ENCODE results near the gene RMDN2.

RMDN2 gene, protein sequence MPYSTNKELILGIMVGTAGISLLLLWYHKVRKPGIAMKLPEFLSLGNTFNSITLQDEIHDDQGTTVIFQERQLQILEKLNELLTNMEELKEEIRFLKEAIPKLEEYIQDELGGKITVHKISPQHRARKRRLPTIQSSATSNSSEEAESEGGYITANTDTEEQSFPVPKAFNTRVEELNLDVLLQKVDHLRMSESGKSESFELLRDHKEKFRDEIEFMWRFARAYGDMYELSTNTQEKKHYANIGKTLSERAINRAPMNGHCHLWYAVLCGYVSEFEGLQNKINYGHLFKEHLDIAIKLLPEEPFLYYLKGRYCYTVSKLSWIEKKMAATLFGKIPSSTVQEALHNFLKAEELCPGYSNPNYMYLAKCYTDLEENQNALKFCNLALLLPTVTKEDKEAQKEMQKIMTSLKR

DNA sequence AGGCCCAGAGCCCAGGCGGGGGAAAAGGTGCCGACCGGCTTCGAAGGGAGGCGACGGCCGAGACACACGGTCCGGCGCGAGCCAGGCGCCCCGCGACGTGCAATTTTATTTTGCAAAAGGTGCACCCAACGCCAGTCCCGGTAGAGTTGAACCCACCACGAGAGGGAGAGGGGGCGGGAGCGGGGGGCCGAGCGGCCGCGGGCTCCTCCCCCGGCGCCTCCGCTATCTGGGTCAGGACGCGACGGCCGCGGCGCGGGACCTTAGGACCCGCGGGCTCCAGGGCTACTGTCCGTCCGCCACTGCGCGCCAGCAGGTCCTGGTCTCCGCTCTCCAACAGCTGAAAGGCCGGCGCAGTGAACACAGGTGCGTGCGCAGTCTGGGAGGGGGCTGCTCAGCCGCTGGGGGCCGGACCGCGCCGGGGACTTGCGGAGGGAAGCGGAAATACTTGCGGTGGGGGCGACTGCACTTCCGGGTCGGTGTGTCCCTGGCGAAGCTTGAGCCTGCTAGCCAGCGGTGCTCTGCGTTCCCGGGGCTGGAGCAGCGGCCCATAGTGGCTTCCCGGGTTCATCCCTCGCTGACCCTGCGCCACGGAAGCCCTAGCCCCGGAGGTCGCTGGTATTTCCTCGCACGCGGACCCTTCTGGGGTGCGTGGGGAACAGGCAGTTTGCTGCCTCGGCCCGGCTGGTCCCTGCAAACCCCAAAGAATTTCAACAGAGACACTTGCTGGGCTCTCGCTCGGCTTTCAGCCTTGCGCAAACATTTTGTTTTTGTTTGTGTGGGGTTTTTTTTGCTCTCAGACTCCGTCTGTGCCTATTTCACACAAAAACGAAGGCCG is at the start of gene RMDN2:
RMDN2 (plus strand) TSS at position 225 of the 835 bp plus-strand sequence. CDS start 3,991 bp downstream, outside the sequence.
- DNase-seq = peak; percentile 72

DNA sequence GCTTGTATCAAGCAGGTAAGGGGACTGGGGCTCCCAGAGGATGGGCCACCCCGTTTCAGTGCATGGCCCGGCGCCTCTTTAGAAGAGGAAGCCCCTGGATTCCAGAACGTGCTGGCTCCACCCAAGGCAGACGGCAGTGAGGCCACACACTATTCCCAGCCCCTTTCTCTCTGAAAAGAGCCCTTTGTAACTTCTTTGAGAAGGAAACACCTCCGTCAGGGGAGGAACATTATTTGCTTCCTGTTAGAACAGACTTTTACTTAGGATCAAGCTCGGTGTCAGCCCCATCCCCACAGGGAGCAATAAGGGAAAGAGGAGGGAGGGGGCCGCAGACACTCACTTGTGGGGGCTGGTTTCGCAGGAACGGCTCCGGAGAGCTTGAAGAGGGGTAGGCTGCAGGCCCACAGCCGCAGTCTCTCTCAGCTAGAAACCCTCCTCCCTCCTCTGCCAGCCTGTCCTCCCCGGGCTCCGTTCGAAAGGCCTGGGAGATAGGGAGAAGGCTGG is 49.6 kb upstream of the RMDN2 start:
- DNase-seq = no peak

DNA sequence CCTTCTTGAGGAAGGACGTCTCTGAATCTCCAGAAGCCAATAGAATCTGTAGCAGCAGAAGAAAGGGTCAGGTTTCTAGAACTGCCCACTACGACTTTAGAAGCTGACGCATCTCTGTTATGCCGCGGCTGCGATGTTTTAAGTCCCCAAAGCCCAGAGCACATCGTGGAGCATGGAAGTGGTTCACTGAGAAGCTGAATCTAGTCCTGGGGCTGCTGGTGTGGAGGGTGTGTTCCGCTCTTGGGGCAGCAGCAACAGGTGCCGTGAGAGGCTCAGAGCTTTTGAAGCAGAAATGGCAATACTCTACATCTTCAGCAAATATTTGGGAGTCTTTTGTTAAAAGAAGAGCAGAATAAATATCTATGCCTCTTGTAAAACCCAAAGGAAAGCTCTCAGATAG is 48.9 kb upstream of the RMDN2 start:
- no peak for DNase-seq

DNA sequence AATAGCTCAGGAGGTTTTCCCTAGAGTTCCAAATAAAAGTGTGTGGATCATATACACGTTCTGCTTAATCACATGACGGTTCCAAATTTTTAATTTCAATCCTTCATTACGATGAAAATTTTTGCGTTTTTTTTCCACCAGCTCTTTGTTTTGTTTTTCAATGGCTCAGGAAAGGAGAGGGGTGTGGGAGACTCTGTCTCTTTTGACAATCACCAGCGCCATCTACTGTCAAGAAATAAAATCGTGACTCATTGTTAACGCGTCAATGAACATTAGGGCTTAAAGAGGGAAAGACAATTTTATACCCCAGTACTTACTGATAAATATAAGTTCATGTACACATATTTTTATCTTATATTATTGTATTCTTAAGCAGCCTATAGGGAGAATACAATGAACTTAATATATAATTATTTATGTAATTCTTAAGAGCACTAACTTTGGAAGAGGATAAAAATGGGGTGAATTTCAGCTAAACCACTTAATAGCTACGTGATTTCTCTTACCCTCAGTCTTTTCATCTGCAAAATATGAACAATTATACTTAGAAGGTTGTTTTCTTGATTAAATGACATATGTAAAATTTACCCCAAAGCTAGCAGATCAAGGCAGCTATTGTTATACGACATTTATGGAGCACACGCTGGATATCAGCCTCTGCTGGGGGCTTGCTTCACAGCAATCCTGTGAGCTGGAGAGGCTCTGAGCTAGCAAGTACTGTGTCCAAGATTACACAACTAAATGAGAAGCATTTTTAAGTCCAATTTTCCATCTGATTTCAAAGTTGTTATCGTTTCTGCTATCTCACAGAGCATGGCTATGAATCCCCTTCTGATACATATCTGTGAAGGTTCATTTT is 47.4 kb upstream of the RMDN2 start:
- no peak for DNase-seq

DNA sequence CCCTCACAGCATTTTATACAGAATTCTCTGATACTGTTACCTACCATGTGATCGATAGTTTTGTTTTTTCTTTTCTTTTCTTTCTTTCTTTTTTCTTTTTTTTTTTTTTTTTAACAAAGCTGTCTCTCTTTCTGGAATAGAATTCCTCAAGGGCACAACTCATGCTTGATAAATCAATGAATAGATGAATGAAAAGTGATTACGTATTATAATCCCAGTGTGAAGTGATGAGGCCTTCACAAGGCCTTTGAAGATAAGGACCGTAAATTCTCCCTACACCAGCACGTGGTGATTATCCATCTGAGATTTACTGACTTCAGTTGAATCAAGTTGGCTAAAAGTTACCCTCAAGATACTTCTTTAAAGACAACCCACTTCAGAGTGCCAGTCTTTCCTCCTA is 46.6 kb upstream of the RMDN2 start:
- no peak for DNase-seq

DNA sequence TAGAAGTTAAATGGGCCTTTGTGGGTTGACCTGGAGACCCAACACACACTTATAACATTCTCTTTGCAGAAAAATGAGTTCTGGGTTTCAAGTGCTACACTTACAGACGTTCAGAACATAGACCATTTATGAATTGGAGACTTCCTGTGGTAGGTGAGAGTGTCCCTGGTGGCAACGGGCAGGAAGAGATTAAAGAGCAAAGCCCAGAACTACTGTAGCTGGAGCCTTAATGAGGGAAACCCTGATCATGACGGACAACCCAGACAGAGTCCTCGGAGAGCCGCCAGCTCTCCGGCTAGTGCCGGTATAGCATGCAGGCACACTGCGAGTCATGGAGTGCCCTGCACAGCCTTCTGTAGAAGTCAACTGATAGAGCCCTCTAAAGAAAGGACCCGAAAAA is 44.5 kb upstream of the RMDN2 start:
- DNase-seq = no peak

DNA sequence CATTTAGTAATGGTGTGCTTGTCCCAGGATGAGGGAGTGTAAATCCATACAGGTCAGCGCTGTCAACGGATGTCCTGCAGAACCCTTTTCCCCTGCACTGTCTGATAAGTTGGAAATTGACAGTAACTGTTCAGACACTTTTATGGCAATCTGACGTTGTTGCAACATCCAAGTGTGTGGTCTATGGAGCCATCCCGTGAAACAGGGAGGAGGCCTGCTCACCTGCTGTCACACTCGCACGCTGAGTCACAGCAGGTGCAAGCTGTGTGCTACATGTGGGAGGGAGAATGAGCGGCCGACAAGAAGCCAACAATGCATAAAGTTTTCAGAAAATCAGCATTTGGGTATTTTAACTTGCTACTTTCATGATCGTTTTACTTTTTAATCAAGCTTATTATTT is 43.7 kb upstream of the RMDN2 start:
- no peak for DNase-seq

DNA sequence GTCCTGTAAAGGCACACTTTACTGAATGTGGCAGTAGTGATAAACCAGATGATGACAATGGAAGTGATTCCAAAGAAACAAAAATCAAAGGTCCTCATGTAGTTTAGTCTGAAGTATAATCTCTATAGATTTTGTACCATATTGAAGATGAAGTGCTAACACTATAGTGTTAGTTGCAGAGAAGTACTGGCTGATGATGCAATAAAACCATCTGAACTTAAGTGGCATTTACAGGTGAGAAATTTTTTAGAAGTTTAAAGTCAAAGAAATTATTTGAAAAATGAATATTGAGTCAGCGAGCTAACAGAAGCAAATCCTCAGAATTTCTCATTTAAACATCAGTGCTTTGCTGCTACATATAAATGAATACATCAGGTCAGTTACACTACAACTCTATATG is 43.1 kb upstream of the RMDN2 start:
- no peak for DNase-seq

DNA sequence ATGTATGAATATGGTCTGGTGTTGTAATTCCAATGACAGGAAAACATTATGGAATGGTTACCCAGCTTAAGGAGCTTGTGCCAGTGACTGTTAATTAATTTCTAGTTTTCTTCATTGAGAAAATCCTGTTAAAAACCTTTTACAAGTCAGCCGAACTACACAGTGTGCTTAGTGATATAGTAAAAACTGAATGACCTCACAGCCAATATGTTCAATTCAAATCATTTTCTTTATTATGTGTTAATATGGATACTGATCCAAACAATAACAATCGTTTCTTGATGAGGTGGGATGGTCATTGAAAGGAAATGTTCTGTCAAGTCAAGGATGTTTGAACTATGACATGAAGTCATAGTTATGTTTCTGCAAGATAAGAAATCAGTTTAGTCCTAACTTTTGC is 41.6 kb upstream of the RMDN2 start:
- DNase-seq = no peak

DNA sequence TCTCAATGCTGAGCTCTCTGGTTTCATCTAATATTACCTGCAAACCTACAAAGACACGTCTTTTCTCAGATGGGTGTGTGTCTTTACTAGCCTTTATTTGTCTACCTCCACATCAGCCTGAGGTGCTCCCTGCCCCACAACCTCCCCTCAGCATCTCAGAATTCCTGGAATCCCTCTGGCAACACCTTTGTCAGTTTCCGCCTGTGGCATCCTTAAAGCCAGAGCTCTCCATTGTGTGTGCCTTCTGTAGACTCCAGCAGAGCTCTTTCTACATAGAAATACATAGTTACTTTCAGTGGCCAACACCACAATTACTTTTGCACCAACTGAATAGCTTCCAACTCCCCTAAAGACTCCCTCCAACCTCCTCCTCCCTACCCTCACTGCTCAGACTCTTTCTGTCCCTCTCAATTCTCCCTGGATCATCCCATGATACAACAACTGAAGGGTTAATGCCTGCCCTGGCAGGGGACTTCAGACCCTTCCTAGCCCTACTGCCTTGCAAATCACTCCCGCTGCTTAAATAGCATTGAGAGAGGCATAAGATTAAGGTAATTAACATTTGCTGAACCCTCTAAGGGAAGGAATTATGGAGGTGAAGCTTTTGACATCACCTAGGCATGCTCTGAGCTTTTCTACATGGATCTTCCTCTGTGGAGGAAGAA is 39.6 kb upstream of the RMDN2 start:
- no peak for DNase-seq

DNA sequence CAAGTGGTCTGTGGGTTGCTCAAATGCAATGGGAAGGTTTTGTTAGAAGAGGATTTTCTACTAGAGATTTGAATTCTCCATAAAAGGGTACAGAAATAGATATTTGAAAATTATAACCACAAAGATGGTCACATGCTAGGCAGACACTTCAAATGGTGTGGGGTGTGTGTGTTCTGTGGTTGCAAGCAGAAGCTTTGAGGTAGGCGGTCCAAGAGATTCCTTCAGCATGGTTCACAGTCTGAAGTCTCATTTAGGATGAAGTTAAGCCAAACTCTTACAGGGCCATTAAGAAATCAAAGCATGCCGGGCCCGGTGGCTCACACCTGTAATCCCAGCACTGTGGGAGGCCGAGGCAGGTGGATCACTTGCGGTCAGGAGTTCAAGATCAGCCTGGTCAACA is 38.3 kb upstream of the RMDN2 start:
- DNase-seq = no peak

DNA sequence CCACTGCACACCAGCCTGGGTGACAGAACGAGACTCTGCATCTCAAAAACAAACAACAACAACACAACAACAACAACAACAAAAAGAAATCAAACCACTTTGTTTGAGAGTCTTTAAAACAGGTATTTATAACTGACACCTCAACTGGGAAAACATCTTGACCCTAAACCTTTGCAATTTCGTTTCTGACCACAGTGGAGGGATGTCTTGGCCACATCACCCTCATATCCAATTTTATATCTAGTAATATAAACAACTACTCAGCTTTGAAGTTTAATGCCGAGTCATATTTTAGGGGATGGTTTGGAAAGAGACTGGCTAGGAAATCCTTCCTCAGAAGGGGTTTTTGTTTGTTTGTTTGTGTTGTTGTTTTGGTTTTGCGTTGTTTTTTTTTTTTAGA is 37.8 kb upstream of the RMDN2 start:
- DNase-seq = no peak

DNA sequence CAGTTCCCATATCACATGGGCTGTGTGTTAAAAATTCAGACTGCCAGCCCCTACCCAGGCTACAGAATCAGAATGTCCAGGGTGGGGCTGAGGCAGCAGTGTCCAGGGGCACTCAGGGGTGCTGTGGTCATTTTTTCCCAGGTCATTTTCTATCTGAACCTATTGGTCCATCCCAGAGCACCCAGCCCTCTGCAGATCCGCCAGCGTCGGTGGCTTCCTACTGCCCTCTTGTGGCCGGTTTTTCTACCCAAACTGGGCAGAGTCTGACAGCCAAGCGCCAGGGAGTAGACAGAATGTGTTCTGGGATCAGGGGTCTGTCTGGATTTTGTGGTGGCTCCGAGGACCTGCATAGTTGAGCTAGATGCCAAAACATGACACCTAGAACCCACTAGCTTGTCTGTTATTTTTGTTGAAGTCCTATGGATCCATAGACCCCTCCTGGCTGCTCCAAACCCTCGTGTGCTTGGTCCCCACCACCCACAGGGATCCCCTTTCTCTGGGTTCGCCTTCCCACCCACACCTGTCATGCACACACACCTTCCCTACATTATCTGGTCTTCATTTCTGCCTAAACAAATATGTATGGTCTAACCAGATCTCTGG is 34.1 kb upstream of the RMDN2 start:
- DNase-seq = peak; percentile 48

DNA sequence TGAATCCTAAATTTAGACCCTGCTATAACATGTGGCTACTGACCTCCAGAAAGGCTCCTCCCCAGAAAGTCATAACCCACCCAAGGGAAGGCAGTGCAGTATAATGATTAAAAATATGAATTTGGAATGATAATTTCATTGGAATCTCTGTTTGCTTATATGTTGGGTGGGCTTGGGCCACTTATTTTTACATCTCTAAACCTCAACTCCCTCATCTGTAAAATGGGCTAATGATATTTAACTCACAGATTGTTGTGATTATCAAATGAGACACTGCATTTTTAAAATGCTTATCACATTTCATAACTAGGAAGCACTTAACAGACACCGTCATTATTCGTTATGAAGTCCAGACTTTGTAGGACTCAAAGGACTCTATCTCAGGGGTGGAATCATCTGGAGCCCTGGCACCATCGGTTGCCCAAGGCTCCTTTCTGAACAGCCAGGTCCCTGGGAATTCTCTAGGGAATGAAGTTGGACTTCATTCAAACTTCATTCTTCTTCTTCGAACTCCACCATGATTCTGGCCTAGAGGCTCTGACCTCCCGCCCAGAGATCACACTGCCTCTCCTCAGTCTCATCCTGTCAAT is 33.1 kb upstream of the RMDN2 start:
- no peak for DNase-seq

DNA sequence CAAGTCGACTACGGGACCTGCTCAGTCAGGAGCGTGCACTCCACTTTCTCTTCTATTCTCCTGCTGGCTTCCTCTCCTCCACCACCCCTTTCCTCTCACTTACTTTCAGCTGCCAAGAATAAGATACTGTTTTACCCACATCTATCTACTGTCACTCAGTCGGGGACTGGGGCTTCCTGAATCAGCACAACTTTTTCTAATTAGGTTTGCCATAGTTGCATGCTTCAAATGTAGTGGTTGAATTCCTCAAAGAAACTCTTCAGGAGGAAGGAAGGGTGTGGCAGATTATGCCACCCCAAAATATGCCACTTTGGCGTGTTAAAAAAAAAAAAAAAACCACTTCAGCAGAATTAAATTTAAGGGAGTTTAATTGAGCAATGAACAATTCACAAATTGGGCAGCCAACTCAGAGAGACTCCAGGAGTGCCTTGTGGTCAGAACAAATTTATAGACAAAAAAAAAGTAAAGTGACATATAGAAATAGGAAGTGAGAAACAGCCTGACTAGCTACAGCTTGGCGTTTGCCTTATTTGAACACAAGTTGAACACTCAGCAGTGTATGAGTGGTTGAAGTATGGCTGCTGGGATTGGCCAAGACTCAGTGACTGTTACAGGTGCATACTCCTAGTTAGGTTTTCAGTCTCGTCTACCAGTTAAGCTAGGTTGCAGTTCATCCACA is 32.5 kb upstream of the RMDN2 start:
- DNase-seq = no peak

DNA sequence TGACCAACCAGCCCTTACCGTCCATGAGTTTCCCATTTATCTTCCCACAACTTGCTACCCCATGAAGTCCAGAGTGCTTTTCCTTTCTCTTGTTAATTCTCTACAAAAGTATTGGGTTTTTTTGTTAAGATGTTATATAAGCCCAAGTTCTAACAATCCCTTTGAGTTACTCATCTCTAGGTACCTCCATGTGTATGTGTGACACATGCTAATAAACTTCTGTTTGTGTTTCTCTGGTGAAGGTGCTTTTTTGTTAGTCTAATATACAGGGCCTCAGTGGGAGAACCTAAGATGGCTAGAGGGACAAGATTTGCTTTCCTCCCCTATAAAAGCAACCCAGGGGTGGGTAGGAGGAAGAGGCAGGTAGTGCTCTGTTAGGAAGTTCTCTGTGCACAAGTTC is 31.8 kb upstream of the RMDN2 start:
- DNase-seq = no peak

DNA sequence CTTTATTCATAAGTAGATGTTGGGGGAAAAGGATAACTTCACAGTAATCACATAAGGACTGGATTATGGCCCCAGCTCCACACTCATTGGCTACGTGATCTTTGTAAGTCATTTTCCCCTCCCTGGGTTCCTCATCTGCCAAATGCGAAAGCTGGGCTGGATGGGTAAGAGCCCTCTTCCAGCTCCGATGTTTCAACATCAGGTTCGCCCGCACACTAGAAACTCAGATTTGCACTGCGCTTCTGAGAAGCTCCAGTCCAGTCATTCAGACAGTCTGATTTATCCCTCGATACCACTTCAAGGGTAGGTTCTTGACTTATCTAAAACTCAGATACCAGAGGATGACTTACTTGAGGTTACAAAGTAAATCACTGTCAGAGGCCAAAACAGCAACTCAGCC is 31.0 kb upstream of the RMDN2 start:
- no peak for DNase-seq

DNA sequence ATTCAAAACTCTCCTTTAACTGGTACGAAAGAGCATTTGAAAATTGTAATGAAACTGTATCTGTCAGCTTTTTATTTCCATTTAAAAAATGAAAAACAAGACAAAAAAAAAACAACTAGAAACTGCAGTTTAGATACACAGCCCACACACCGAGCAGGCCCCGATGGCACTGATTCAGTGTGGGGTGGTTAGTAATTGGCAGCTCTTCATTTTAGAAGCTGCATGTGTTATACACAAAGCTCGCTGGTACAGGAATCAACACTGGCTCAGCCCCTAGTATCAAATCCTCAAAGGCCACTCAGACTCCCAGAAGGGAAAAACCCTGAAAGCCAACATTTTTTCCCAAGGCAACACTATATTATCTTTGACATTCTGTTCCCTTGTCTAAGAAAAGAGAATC is 30.5 kb upstream of the RMDN2 start:
- DNase-seq = no peak

DNA sequence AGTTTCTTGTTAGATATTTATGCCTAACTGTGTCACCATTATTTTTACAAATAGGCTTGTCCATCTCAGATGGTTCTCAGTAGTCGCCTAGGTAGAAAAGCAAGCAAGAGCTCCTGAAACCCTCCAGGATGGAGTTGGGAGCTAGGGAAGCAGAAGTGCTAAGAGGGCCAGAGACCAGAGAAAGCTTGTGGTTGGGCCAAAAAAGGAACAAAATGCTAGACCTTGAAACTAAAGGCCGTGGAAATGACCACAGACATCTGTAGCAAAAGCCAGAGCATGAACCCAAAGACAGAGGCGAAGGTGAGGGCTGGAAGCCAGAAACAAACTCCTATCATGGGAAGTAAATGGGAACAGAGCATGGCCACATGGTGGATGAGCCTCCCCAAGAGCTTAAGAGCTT is 29.9 kb upstream of the RMDN2 start:
- DNase-seq = no peak

DNA sequence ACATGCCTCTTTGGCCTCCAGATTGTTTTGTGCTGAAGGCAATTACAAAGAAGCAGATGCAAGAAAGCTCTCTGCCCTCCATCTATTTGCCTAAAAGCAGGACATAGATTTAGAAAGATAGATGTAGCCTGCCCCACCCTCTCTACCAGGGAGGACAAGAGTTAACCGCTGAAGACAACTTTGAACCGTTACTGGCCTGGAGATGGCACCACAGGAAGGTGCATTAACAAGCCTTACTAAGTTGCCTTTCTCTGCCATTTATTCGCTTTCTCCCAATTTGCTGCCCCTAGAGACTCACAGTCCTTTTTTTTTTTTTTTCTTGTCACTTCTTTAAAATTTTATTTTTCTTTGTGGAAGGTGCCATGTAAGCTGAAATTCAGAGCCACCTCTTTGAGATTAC is 28.8 kb upstream of the RMDN2 start:
- no peak for DNase-seq

DNA sequence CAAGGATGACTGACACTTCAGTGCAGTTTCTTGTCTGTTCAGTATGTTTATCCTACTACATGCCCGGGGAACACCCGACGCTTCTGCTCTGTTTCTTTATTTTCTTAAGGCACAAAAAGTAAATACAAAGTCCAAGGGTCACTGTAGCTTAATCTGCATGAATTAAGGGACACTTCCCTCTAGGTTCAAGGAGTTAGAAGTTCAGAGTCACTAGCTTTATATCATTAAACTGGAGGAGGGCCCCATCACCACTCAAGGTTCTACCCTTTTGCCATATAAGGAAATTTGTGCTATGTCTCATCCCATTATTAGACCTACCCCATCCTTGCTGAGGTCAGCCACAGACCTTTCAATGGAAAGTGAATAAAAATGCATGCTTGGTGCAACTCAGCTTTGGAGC is 27.6 kb upstream of the RMDN2 start:
- DNase-seq = no peak

Data from activated effector memory CD4-positive, alpha-beta T cell treated with Interleukin-2 at 50 U/mL for 16 hours (primary cell).